Neutrophil (primary cell): ENCODE results near the gene ODAD2.

ENCODE experiments used
- H3K27ac ChIP-seq: fragments of 200-600 bp; sonication (generic); 2 replicates; pipeline ENCODE4 v1.5.1; 2016; ENCODE audit warnings: mild to moderate bottlenecking, moderate library complexity
- H3K27me3 ChIP-seq: fragments of 200-600 bp; sonication (generic); 2 replicates; pipeline ENCODE4 v1.6.0; 2016; ENCODE audit warnings: mild to moderate bottlenecking
- H3K36me3 ChIP-seq: fragments of 200-600 bp; sonication (generic); 2 replicates; pipeline ENCODE4 v1.5.1; 2017
- H3K4me1 ChIP-seq, 2 experiments: fragments of 200-600 bp in 1 of 2; sonication (generic) in 1 of 2; 1 replicate in 1 of 2; 2 replicates in 1 of 2; pipeline versions ENCODE4 v1.5.1 to v1.6.1; 2013 to 2016; ENCODE audit warnings: low read depth in 1 of 2, low read length in 1 of 2, mild to moderate bottlenecking in 1 of 2, moderate library complexity in 1 of 2; ENCODE audit not compliant: control insufficient read depth in 1 of 2, insufficient read depth in 1 of 2
- H3K4me3 ChIP-seq, 2 experiments: fragments of 200-600 bp in 1 of 2; sonication (generic) in 1 of 2; 1 replicate in 1 of 2; 2 replicates in 1 of 2; pipeline ENCODE4 v1.5.1; 2013 to 2016; ENCODE audit warnings: low read depth in 1 of 2, low read length in 1 of 2, mild to moderate bottlenecking in 1 of 2, moderate library complexity in 1 of 2
- H3K9me3 ChIP-seq: fragments of 200-600 bp; sonication (generic); 2 replicates; pipeline ENCODE4 v1.5.1; 2016
- CTCF ChIP-seq: fragments of 200-600 bp; sonication (generic); IDR thresholded peaks from 2 replicates; pipeline ENCODE4 v1.5.1; 2016; ENCODE audit warnings: antibody characterized with exemption

ODAD2 gene

GRCh38 chr10:27784272-27784671 lies 214.6 kb downstream of the ODAD2 start:
- Histone ChIP-seq H3K9me3 (no peaks in the 10 kb centered on the region), H3K27me3 (no peaks in the 10 kb centered on the region), H3K4me1 (no peaks in the 10 kb centered on the region), H3K4me3 (no peak overlapping the region), H3K27ac (no peak overlapping the region), H3K36me3 (no peaks in the 10 kb centered on the region)
- TF ChIP-seq CTCF: no peak

GRCh38 chr10:27783660-27784059 lies 215.2 kb downstream of the ODAD2 start:
- no peaks in the 10 kb centered on the region for H3K36me3 ChIP-seq
- H3K27me3 ChIP-seq: no peaks in the 10 kb centered on the region
- no peak overlapping the region for H3K27ac ChIP-seq
- no peak for TF ChIP-seq CTCF
- H3K4me3 ChIP-seq: no peak overlapping the region
- no peaks in the 10 kb centered on the region for H3K4me1 ChIP-seq
- no peaks in the 10 kb centered on the region for H3K9me3 ChIP-seq

GRCh38 chr10:27779462-27780015 lies 219.3 kb downstream of the ODAD2 start:
- Histone ChIP-seq H3K36me3 (no peaks in the 10 kb centered on the region), H3K27ac (no peak overlapping the region), H3K4me1 (no peaks in the 10 kb centered on the region), H3K4me3 (no peak overlapping the region), H3K9me3 (no peaks in the 10 kb centered on the region), H3K27me3 (no peaks in the 10 kb centered on the region)
- TF ChIP-seq CTCF: no peak

- H3K4me1 ChIP-seq: no peaks in the 10 kb centered on the region
- no peaks in the 10 kb centered on the region for H3K9me3 ChIP-seq
- H3K27ac ChIP-seq: no peak overlapping the region
- H3K36me3 ChIP-seq: no peaks in the 10 kb centered on the region
- no peak for TF ChIP-seq CTCF
- no peak overlapping the region for H3K4me3 ChIP-seq
- no peaks in the 10 kb centered on the region for H3K27me3 ChIP-seq
These were observed 224.0 kb downstream of the ODAD2 start for GRCh38 chr10:27774831-27775230.

GRCh38 chr10:27771231-27771630 lies 227.6 kb downstream of the ODAD2 start:
- no peaks in the 10 kb centered on the region for H3K27me3 ChIP-seq
- H3K4me1 ChIP-seq: no peaks in the 10 kb centered on the region
- no peak overlapping the region for H3K4me3 ChIP-seq
- no peak for TF ChIP-seq CTCF
- no peaks in the 10 kb centered on the region for H3K9me3 ChIP-seq
- no peaks in the 10 kb centered on the region for H3K36me3 ChIP-seq
- H3K27ac ChIP-seq: no peak overlapping the region

GRCh38 chr10:27770181-27770580 lies 228.7 kb downstream of the ODAD2 start:
- Histone ChIP-seq H3K27me3 (no peaks in the 10 kb centered on the region), H3K27ac (no peak overlapping the region), H3K36me3 (no peaks in the 10 kb centered on the region), H3K4me1 (no peaks in the 10 kb centered on the region), H3K4me3 (no peak overlapping the region), H3K9me3 (no peaks in the 10 kb centered on the region)
- TF ChIP-seq CTCF: no peak
